K562 (cell line): ENCODE measurements around the gene CTNS. TPM values are rescaled to one million over a fixed set of nuclear protein-coding genes. Genes with fewer than 3 reads are reported as not detected.
A peak's percentile ranks its signal among the peaks of the same experiment; 100 is the strongest.

Experiments
- BMI1 ChIP-seq: fragments of 150-350 bp; IDR thresholded peaks from 2 replicates; pipeline ENCODE4 v1.6.1; 2014; ENCODE audit warnings: low read length
- CGGBP1 ChIP-seq: fragments of 250-450 bp; sonication (Bioruptor Pico); IDR thresholded peaks from 2 replicates; pipeline ENCODE4 v1.9.0; 2021; ENCODE audit warnings: mild to moderate bottlenecking
- CTBP1 ChIP-seq: fragments of 450-650 bp; IDR thresholded peaks from 2 replicates; pipeline ENCODE4 v1.6.1; 2016; ENCODE audit warnings: borderline replicate concordance
- GTF3C2 ChIP-seq: IDR thresholded peaks from 3 replicates; pipeline ENCODE4 v1.6.1; 2011; ENCODE audit warnings: borderline replicate concordance, mild to moderate bottlenecking, moderate library complexity; ENCODE audit not compliant: insufficient read length; ENCODE audit errors: extremely low read depth
- ILK ChIP-seq: fragments of 450-650 bp; IDR thresholded peaks from 2 replicates; pipeline ENCODE4 v1.6.1; 2016; ENCODE audit warnings: missing genetic modification characterization, low read depth, mild to moderate bottlenecking, missing compliant biosample characterization, moderate library complexity, borderline replicate concordance
- KDM5B ChIP-seq: fragments of 200-600 bp; sonication (generic); IDR thresholded peaks from 2 replicates; pipeline ENCODE4 v1.6.1; 2012; ENCODE audit warnings: low read depth, mild to moderate bottlenecking, moderate library complexity, low read length, control low read depth, inconsistent platforms; ENCODE audit not compliant: insufficient replicate concordance
- NFIC ChIP-seq: fragments of 450-650 bp; IDR thresholded peaks from 2 replicates; pipeline ENCODE4 v1.6.1; 2017; ENCODE audit warnings: mild to moderate bottlenecking, inconsistent platforms
- NR4A1 ChIP-seq, 2 experiments: fragments of 250-450 bp in 1 of 2; fragments of 450-650 bp in 1 of 2; sonication (Bioruptor Pico) in 1 of 2; IDR thresholded peaks; 2 replicates each; pipeline versions ENCODE4 v1.4.0 to v1.6.1; 2016 to 2020; ENCODE audit warnings: mild to moderate bottlenecking in 2 of 2, missing compliant biosample characterization in 1 of 2, missing genetic modification characterization in 1 of 2, moderate library complexity in 1 of 2
- OTX1 ChIP-seq: fragments of 450-650 bp; formaldehyde crosslinking; IDR thresholded peaks from 2 replicates; pipeline ENCODE4 v1.4.0; 2022; ENCODE audit warnings: mild to moderate bottlenecking
- PCBP2 ChIP-seq: fragments of 200-400 bp; formaldehyde crosslinking; IDR thresholded peaks from 2 replicates; pipeline ENCODE4 v1.6.1; 2018; ENCODE audit warnings: low read length, low read depth, mild to moderate bottlenecking, moderate library complexity; ENCODE audit not compliant: poor library complexity, severe bottlenecking
- PRDM10 ChIP-seq: fragments of 450-650 bp; IDR thresholded peaks from 2 replicates; pipeline ENCODE4 v1.6.1; 2018; ENCODE audit not compliant: partially characterized antibody
- RBM39 ChIP-seq: fragments of 200-400 bp; formaldehyde crosslinking; optimal IDR thresholded peaks from 2 replicates; pipeline ENCODE3; 2018; ENCODE audit warnings: low read depth, low read length
- RUNX1 ChIP-seq: sonication (generic); IDR thresholded peaks from 2 replicates; pipeline ENCODE4 v1.6.1; 2016; ENCODE audit warnings: antibody characterized with exemption, low read depth
- SRSF3 ChIP-seq: fragments of 200-400 bp; formaldehyde crosslinking; IDR thresholded peaks from 2 replicates; pipeline ENCODE4 v1.6.1; 2016; ENCODE audit warnings: mild to moderate bottlenecking, low read length, moderate library complexity; ENCODE audit not compliant: insufficient read depth
- TCFL5 ChIP-seq: fragments of 250-450 bp; sonication (Bioruptor Pico); conservative IDR thresholded peaks from 2 replicates; pipeline ENCODE4 v1.6.1; 2021; ENCODE audit warnings: mild to moderate bottlenecking, moderate library complexity, matching md5 sums
- ZBTB7A ChIP-seq: IDR thresholded peaks from 2 replicates; pipeline ENCODE4 v1.6.1; 2011; ENCODE audit warnings: low read depth, mild to moderate bottlenecking, low read length, moderate library complexity, borderline replicate concordance; ENCODE audit not compliant: control insufficient read depth
- ZFPM2 ChIP-seq: fragments of 250-450 bp; sonication (Bioruptor Pico); IDR thresholded peaks from 2 replicates; pipeline ENCODE4 v1.5.1; 2022; ENCODE audit warnings: mild to moderate bottlenecking
- ZNF217 ChIP-seq: sonication (generic); formaldehyde crosslinking; IDR thresholded peaks from 2 replicates; pipeline ENCODE4 v1.8.0; 2022; ENCODE audit warnings: mild to moderate bottlenecking, missing genetic modification reagents
- ZNF695 ChIP-seq: fragments of 450-650 bp; formaldehyde crosslinking; IDR thresholded peaks from 2 replicates; pipeline ENCODE4 v1.4.0; 2020; ENCODE audit warnings: mild to moderate bottlenecking, moderate library complexity
- polyA plus RNA-seq, 8 experiments: library from polyadenylated mRNA; depleted of rRNA in 4 of 8; stranded (reverse) in 5 of 8; unstranded in 3 of 8; fragments of >200 nt; fragmentation: Nextera tagmentation in 2 of 8; fragmentation: Illumina TruSeq in 1 of 8; extraction: Ambion mirVana in 2 of 8; extraction: Trizol in 1 of 8; gene quantifications; 2 replicates each; pipeline versions ENCODE4 v1.2.1 to v1.2.3, GENCODE V29; 2011 to 2014; ENCODE audit warnings: inconsistent platforms in 1 of 8, missing spikeins in 1 of 8
- total RNA-seq, 7 experiments: library from RNA; depleted of rRNA in 6 of 7; stranded (reverse); fragments of >200 nt in 6 of 7; fragmentation: Illumina TruSeq in 2 of 7; extraction: Trizol in 2 of 7; gene quantifications; 2 replicates each; pipeline versions ENCODE4 v1.2.1 to v1.2.3, GENCODE V29; 2011 to 2021; ENCODE audit warnings: low replicate concordance in 1 of 7
- TF ChIP-seq, protein P1 (sequence below), 2 experiments: IDR thresholded peaks; 2 replicates each; pipeline ENCODE4 v1.6.1; 2011; ENCODE audit warnings: borderline replicate concordance in 1 of 2, control low read depth in 1 of 2, low read depth in 1 of 2, low read length in 1 of 2, mild to moderate bottlenecking in 1 of 2, mixed read lengths in 1 of 2, moderate library complexity in 1 of 2; ENCODE audit not compliant: insufficient read depth in 1 of 2, insufficient read length in 1 of 2, poor library complexity in 1 of 2, severe bottlenecking in 1 of 2; ENCODE audit errors: extremely low read depth in 1 of 2

The CTNS gene
- total and polyA plus RNA-seq, 9 of the 15 experiments (the other 6 are each of a cell fraction or from before 2014, with no cell fraction given): 0.66 to 8.4 (median 4.9) TPM

DNA sequence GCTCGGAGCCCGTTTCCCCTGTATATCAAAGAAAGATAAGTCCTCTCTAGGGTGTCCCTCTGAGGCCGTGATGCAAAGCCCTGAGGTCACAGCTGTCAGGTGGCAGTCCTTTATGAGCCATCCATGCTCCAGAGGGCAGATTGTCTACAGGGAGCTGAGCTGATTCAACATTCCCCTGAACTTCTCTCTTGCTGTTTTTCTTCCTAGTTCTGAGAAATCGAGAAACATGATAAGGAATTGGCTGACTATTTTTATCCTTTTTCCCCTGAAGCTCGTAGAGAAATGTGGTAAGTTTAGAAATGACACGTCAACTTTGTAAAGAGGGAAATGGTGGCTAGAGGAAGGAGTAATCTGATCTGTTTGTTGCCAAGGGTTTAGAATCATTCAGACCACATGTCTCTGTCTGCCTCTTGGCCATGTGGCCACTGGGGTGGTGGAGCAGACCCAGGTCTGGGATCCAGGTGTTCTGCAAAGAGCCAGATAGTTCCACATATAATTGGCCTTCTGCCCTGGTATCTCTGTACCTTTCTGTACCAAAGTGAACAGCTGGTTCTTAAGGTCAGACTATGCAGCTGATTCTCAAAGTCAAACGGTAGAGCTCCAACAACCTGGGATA is 3.5 kb downstream of the CTNS start (continued):
- TF ChIP-seq PRDM10 (no peak), ILK (no peak), KDM5B (no peak), OTX1 (no peak), NR4A1 (CRISPR knock-in tag; IDR thresholded peaks at IDR 0.05) (no peak), NR4A1 (tag; IDR thresholded peaks at IDR 0.05) (no peak), ZNF217 (CRISPR knock-in tag) (no peak), BMI1 (no peak), GTF3C2 (no peak), TCFL5 (CRISPR knock-in tag) (no peak), CGGBP1 (CRISPR knock-in tag) (no peak), ZBTB7A (no peak), SRSF3 (no peak), RBM39 (no peak), PCBP2 (no peak), NFIC (peak; percentile 71), RUNX1 (no peak), ZFPM2 (CRISPR knock-in tag) (no peak), CTBP1 (peak; percentile 70), ZNF695 (no peak)
- TF ChIP-seq, protein P1, sequence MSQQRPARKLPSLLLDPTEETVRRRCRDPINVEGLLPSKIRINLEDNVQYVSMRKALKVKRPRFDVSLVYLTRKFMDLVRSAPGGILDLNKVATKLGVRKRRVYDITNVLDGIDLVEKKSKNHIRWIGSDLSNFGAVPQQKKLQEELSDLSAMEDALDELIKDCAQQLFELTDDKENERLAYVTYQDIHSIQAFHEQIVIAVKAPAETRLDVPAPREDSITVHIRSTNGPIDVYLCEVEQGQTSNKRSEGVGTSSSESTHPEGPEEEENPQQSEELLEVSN (IDR thresholded peaks at IDR 0.05; ENCODE audit: borderline replicate concordance in 1 of 2, extremely low read depth in 1 of 2, insufficient read depth in 1 of 2, insufficient read length in 1 of 2, low read depth in 1 of 2, low read length in 1 of 2, poor library complexity in 1 of 2, severe bottlenecking in 1 of 2): no peak
